ENCODE data around the gene CACHD1.

The CACHD1 gene

GRCh38 chr1:64426681-64427080, 43.2 kb upstream of the CACHD1 start:
- H3K4me3 ChIP-seq (ENCODE audit: low read depth, low read length), result no peak overlapping the region
- TF ChIP-seq MAX (IDR thresholded peaks at IDR 0.05; ENCODE audit: low read depth, low read length) (no peak), POLR2A (IDR thresholded peaks at IDR 0.05; ENCODE audit: extremely low read depth, insufficient read length) (no peak), CTCF (IDR thresholded peaks at IDR 0.05; ENCODE audit: low read depth, low read length) (no peak), MYC (IDR thresholded peaks at IDR 0.05; ENCODE audit: low read depth, low read length) (no peak)
- no peak for DNase-seq (ENCODE audit: low read depth)

- DNase-seq (ENCODE audit: low read depth), result no peak
- no peak for TF ChIP-seq CTCF (IDR thresholded peaks at IDR 0.05; ENCODE audit: low read depth, low read length)
- TF ChIP-seq MYC (IDR thresholded peaks at IDR 0.05; ENCODE audit: low read depth, low read length), result no peak
- no peak for TF ChIP-seq MAX (IDR thresholded peaks at IDR 0.05; ENCODE audit: low read depth, low read length)
- no peak for TF ChIP-seq POLR2A (IDR thresholded peaks at IDR 0.05; ENCODE audit: extremely low read depth, insufficient read length)
- no peak overlapping the region for H3K4me3 ChIP-seq (ENCODE audit: low read depth, low read length)
Observed at GRCh38 chr1:64427879-64428278, 42.0 kb upstream of the CACHD1 start.

- TF ChIP-seq CTCF (IDR thresholded peaks at IDR 0.05; ENCODE audit: low read depth, low read length) (no peak), MYC (IDR thresholded peaks at IDR 0.05; ENCODE audit: low read depth, low read length) (no peak), MAX (IDR thresholded peaks at IDR 0.05; ENCODE audit: low read depth, low read length) (no peak), POLR2A (IDR thresholded peaks at IDR 0.05; ENCODE audit: extremely low read depth, insufficient read length) (no peak)
- DNase-seq (ENCODE audit: low read depth), result no peak
- H3K4me3 ChIP-seq (ENCODE audit: low read depth, low read length), result no peak overlapping the region
Observed at GRCh38 chr1:64433308-64433707, 36.6 kb upstream of the CACHD1 start.

- no peak overlapping the region for H3K4me3 ChIP-seq (ENCODE audit: low read depth, low read length)
- TF ChIP-seq MYC (IDR thresholded peaks at IDR 0.05; ENCODE audit: low read depth, low read length) (no peak), CTCF (IDR thresholded peaks at IDR 0.05; ENCODE audit: low read depth, low read length) (no peak), MAX (IDR thresholded peaks at IDR 0.05; ENCODE audit: low read depth, low read length) (no peak), POLR2A (IDR thresholded peaks at IDR 0.05; ENCODE audit: extremely low read depth, insufficient read length) (no peak)
- DNase-seq (ENCODE audit: low read depth), result no peak
Observed at GRCh38 chr1:64433747-64434146, 36.2 kb upstream of the CACHD1 start.

- no peak for TF ChIP-seq MAX (IDR thresholded peaks at IDR 0.05; ENCODE audit: low read depth, low read length)
- no peak for TF ChIP-seq CTCF (IDR thresholded peaks at IDR 0.05; ENCODE audit: low read depth, low read length)
- no peak for TF ChIP-seq POLR2A (IDR thresholded peaks at IDR 0.05; ENCODE audit: extremely low read depth, insufficient read length)
- TF ChIP-seq MYC (IDR thresholded peaks at IDR 0.05; ENCODE audit: low read depth, low read length), result no peak
- no peak for DNase-seq (ENCODE audit: low read depth)
- H3K4me3 ChIP-seq (ENCODE audit: low read depth, low read length), result no peak overlapping the region
Observed at GRCh38 chr1:64435000-64435399, 34.9 kb upstream of the CACHD1 start.

- H3K4me3 ChIP-seq (ENCODE audit: low read depth, low read length), result no peak overlapping the region
- TF ChIP-seq MAX (IDR thresholded peaks at IDR 0.05; ENCODE audit: low read depth, low read length) (no peak), CTCF (IDR thresholded peaks at IDR 0.05; ENCODE audit: low read depth, low read length) (no peak), POLR2A (IDR thresholded peaks at IDR 0.05; ENCODE audit: extremely low read depth, insufficient read length) (no peak), MYC (IDR thresholded peaks at IDR 0.05; ENCODE audit: low read depth, low read length) (no peak)
- no peak for DNase-seq (ENCODE audit: low read depth)
Observed at GRCh38 chr1:64437453-64437852, 32.5 kb upstream of the CACHD1 start.

All from NB4 (cell line).